ENCODE data around the gene PLCD4.
A peak's percentile ranks its signal among the peaks of the same experiment; 100 is the strongest.

Gene PLCD4

DNA sequence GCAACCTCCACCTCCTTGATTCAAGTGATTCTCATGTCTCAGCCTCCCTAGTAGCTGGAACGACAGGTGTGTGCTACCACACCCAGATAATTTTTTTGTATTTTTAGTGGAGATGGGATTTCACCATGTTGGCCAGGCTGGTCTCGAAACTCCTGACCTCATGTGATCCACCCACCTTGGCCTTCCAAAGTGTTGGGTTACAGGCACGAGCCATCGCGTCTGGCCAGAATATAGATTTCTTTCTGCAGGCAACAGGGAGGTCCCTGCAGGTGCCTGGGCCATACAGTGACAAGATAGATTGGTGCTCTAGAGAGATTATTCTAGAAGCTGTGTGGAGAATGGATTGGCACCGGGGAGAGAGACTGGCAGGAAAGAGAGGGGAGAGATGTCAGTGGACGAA is 13.3 kb downstream of the PLCD4 start:
- no peak for DNase-seq (ENCODE audit: low read depth in 3 of 3)

DNA sequence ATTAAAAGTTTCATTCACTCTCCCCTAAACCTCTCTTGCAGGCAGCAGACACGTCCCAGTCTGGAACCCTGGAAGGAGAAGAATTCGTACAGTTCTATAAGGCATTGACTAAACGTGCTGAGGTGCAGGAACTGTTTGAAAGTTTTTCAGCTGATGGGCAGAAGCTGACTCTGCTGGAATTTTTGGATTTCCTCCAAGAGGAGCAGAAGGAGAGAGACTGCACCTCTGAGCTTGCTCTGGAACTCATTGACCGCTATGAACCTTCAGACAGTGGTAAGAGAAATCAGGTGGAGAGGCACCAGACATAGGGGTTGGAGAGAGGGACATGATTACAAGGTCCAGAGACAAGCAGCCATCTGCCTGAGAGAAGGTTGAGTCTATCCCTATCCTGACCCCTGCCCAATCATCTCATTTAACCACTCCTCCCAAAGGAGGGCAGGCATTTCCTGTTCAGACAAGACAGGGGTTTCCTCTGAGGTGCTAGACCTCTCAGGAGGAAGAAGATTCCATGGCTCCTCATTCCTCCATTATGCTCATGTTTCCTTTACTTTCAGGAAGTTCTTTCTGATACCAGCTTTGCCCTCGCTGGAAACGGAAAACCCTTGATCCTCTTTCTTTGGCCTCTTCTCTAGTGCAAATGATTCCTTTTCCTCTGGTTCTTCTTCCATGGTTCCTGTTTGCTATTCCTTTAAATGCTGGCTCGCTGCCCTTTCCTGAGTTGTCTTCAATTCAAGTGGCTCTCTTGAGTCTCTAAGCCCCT is 15.1 kb downstream of the PLCD4 start:
- no peak for DNase-seq (ENCODE audit: low read depth in 3 of 3)

DNA sequence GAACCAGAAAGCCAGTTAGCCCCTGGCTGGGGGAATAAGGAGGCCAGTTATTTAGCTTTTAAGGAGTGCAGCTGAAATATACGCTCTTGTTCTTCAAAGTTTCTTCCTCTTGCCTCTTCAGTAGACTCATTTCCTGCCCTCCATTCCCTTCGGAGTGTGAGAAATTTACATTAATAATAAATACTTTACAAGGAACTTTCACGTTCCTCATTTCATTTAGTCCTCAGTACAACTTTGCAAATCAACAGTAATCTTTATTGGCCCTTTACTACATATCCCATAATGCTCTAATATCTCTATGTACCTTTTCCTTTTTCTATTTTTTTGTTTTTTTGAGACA is 15.6 kb downstream of the PLCD4 start:
- DNase-seq (ENCODE audit: low read depth in 3 of 3), result no peak

DNA sequence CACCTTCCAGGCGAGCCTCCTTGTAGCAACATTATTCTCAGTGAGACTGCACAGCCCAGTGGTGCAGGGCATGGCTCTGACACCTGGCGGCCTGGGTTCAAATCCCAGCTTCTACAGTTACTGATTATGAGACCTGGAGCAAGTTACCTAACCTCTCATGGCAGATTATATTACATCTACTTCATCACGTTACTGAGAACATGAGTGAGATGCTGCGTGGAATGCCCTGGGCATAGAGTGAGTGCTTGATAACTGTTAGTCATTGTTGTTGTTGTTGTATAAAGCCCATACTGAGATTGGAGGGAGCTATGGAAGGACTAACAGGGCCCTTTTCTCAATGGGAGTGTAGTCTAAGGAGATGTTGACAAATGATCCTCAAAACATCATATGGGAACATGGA is 18.7 kb downstream of the PLCD4 start:
- DNase-seq (ENCODE audit: low read depth in 3 of 3), result no peak

DNA sequence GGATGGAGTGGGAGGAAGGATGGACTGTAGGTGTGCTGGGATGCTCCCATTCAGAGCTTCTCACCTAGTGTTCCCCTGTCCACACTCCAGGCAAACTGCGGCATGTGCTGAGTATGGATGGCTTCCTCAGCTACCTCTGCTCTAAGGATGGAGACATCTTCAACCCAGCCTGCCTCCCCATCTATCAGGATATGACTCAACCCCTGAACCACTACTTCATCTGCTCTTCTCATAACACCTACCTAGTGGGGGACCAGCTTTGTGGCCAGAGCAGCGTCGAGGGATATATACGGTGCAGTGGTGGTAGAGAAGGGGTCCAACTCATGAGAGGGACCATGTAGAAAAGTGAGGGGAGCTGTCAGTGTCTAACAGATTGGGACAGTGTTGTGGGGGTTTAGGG is 20.2 kb downstream of the PLCD4 start:
- DNase-seq (ENCODE audit: low read depth in 3 of 3), result no peak

GRCh38 chr2:218631837-218632236 is 24.1 kb downstream of the PLCD4 start:
- DNase-seq (ENCODE audit: low read depth in 3 of 3), result no peak

GRCh38 chr2:218635719-218636118 is 28.0 kb downstream of the PLCD4 start:
- DNase-seq (ENCODE audit: low read depth in 3 of 3), result no peak

DNA sequence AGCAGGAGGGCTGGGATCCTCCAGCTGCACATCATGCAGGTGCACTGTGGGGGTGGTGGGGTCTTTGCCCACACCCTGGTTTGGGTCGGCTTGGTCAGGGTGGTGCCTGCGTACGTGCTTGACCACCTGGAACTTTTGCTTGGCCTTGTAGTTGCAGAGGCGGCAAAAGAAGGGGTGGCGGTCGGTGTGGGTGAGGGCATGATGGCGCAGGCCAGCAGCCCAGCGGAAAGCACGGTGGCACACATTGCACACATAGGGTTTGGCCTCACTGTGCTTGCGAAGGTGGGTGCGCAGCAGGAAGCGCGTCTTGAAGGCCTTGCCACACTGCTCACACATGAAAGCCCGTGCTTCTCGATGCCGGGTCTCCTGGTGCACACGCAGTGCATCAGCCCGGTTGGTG is 30.7 kb downstream of the PLCD4 start:
- DNase-seq (ENCODE audit: low read depth in 3 of 3), result no peak

- no peak for DNase-seq (ENCODE audit: low read depth in 3 of 3)
Observed at GRCh38 chr2:218642121-218642656, 34.5 kb downstream of the PLCD4 start.

GRCh38 chr2:218642786-218643185 is 35.1 kb downstream of the PLCD4 start:
- no peak for DNase-seq (ENCODE audit: low read depth in 3 of 3)

DNA sequence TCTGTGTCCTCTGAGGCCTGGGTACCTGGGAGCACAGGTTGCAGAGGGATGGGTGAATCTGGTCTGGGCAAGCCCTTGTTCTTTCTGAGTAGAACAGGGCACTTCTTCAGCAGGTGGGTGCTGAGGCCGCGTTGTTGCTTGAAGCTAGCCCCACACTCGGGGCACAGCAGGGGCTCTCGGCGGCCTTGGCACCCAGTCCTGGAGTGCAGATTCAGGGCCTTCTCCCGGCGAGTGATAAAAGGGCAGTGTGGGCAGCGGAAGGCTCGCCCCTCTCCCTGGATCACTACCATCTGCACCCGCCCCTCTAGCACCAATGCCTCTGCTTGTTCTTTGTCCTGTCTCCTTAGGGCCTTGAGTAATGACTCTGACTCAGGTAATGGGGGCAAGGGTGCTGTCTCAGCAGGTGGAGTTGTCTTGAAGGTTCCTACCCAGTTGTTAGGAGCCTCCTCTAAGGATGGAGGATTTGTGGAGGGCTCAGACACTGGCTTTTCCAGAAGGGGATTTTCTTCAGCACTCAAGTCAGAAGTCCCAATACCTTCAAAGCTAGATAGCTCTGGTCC is 36.1 kb downstream of the PLCD4 start:
- DNase-seq (ENCODE audit: low read depth in 3 of 3), result no peak

DNA sequence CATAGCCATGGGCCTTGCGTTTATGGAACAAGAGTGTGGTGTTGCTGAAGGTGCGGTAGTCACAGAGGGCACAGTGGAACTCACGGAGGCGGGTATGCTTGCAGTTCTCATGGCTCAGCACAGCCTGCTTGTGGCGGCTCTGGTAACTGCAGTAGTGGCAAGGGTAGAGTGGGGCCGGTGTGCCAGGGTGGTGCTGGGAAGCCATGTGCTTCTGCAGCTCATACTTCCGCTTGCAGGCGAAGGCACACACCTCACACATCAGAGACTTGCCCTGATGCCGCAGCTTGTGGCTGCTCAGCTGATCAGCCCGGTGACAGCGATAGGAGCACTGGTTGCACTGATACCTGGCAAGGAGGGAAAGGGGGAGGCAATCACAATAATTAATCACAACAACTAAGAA is 37.0 kb downstream of the PLCD4 start:
- no peak for DNase-seq (ENCODE audit: low read depth in 3 of 3)

DNA sequence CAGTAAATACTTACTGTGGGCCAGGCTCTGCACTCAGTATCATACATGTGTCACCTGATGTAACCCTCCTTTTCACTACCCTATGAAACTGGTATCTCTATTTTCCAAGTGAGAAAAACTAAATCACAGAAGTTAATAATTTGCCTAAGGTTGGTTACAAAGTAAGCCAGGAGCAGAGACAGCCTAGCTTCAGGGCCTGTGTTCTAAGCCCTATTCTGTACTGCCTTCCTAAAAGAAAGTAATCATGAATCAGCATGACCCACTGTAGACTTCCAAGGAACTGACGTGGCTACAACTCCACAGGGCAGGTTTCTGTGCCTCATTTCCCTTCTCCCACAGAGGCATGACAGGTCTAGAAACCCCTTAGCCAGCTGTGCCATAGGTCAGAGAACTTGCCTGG is 37.4 kb downstream of the PLCD4 start:
- DNase-seq (ENCODE audit: low read depth in 3 of 3), result no peak

GRCh38 chr2:218648088-218648786 is 40.5 kb downstream of the PLCD4 start:
- peak in 1 of 3 experiments; percentile 21 for DNase-seq (ENCODE audit: low read depth in 3 of 3)

DNA sequence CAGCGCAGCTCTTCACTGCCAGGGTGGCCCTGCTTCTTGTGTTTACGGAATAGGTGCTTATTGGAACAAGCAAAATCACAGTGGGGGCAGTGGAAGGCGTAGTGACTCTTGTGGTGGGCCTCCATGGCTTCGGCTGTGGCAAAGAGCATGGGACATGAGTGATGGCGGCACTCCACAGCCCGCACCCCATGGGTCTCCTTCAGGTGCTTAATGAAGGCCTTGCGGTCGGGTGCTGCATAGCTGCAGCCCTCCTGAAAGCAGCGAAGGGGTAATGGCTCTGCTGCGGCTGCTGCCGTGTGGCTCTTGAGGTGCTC is 41.0 kb downstream of the PLCD4 start:
- no peak for DNase-seq (ENCODE audit: low read depth in 3 of 3)

DNA sequence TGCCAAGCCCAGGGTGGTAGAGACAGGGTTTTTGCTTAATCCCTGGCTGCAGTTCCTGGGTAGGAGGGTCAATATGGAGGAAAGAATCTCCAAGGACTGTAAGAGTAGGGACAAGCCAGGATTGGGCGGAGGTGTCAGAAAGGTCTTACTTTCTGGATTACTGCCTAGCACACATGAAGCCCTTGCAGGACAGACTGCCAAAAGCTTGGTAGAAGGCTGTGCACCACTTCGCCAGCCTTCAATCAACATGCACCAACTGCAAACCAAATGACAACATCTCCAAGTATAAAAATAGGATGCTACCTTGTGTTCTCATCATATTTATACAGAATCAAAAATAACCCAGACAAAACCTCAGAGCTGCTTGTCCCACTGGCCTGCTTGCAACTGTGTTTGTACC is 48.1 kb downstream of the PLCD4 start:
- no peak for DNase-seq (ENCODE audit: low read depth in 3 of 3)

DNA sequence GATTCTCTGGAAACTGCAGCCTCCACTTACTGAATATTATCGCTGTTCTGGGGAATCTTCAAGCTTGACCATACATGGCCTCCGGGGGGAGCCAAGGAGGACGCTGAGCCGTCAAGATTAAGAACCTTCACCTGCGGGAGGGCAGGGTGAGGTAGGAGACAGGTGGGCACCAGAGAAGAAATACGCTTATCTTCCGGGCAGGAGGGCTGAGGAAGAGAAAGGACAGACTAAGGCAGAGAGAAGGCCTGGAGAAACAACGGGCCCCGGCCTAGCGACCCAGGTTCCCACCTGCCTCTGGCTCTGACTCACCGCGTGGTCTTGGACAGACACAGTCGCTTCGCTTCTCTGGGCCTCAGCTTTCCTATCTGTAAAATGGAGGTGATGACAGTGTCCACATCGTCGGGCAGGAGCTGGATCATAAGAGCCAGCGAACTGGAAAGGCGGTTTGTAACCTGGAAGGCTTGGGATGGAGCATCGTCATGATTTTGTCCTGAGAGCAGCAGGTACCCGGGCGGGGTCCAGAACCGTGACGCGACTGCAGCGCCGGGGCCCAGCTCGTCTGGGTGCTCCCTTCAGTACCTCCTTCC is 51.1 kb downstream of the PLCD4 start:
- DNase-seq (ENCODE audit: low read depth in 3 of 3), result peak in 1 of 3 experiments; percentile 30

- DNase-seq (ENCODE audit: low read depth in 3 of 3), result peak; percentile 89 to 94 (median 90)
Observed at GRCh38 chr2:218659258-218659987, 51.7 kb downstream of the PLCD4 start, which contains the start of the genes BCS1L and ZNF142. TSS of gene BCS1L (plus strand) at chr2:218659683. CDS start at chr2:218660988, 1,305 bp downstream. TSS of gene ZNF142 (minus strand) at chr2:218659623. CDS start at chr2:218656429, 3,194 bp downstream.

- DNase-seq (ENCODE audit: low read depth in 3 of 3), result no peak
Observed at GRCh38 chr2:218659988-218660358, 52.3 kb downstream of the PLCD4 start.

DNA sequence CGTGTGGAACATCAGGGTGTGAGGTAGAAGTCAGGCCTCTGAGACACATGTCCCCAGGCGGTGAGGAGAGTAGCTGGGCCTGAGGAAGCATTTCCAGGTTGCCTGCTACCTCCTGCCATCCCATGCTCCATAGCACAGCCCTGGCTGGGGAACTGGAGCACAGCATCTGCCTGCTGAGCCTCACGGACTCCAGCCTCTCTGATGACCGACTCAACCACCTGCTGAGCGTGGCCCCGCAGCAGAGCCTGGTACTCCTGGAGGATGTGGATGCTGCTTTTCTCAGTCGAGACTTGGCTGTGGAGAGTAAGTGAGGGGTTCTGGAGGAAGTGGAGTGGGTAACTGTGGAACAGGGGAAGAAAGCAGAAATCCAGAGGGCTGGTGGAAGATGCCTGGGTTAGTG is 54.7 kb downstream of the PLCD4 start:
- DNase-seq (ENCODE audit: low read depth in 3 of 3), result no peak

- DNase-seq (ENCODE audit: low read depth in 3 of 3), result no peak
Observed at GRCh38 chr2:218662827-218663226, 55.1 kb downstream of the PLCD4 start.

- no peak for DNase-seq (ENCODE audit: low read depth in 3 of 3)
Observed at GRCh38 chr2:218663901-218664300, 56.2 kb downstream of the PLCD4 start.

Measured in stimulated activated CD4-positive, alpha-beta T cell treated with anti-CD3 and anti-CD28 coated beads, TNF-alpha, amount 100 ng/mL, for 4 hours (primary cell).